GM19397 (cell line): ENCODE measurements around the gene SPTY2D1.

Source experiments
- ATAC-seq: cut with Tn5 transposase; IDR thresholded peaks from one replicate; pipeline ENCODE4 v1.9.1; 2021; ENCODE audit warnings: mild to moderate bottlenecking, moderate library complexity; ENCODE audit not compliant: unreplicated experiment

The SPTY2D1 gene

DNA sequence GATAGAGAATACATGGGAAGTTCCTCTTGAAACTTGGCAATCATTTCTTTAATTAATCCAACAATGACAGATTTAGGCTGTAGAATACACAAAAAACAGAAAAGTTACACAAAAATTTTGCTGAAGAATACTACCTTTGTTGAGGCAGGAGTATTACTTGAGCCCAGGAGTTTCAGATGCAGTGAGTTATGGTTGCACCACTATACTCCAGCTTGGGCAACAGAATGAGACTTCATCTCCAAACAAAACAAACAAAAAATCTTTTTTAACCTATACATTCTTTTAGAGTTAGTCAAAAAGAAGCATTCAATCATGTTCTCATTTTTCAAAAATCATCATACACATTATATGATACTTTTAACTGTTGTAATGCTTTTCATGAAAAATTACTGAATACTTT lies 67.7 kb downstream of the SPTY2D1 start:
- ATAC-seq, result no peak

DNA sequence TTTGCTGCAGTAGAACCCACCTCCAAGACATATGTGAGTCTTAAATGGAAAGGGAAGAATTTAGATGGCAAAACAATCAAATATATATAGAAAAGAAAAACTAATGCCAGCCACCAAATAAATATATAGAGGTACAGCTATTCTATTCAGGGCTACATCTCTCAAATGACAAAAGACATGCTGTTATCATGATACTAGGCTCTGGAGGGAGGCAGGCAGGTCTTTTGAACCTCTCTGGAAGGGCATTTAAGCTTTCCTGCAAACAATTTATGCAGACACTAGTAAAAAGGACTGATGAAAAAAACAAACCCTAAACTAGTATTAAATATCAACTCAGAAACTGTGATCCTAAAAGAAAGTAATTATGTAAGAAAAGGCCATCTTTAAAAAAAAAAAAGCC lies 70.0 kb downstream of the SPTY2D1 start:
- no peak for ATAC-seq

DNA sequence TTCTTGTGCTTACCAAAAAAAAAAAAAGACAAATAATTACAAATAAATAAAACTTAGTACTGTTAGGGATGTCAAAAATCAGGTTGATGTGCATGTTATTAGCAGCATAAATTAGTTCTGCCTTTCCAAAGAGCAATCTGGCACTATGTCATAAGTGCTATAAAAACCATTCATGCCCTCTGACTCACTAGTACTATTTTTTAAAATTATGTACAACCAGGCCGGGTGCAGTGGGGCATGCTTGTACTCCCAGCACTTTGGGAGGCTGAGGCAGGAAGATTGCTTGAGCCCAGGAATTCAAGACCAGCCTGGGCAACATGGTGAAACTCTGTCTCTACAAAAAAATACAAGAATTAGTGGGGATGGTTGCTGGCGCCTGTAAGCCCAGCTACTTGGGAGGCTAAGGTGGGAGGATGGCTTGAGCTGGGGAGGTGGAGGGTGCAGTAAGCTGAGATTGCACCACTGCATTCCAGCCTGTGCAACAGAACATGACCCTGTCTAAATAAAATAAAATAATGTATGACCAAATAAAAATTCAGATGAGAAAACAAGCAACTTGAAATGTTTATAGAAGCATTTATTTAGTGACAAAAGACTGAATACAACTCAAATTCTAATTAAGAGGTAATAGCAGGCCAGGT lies 70.9 kb downstream of the SPTY2D1 start:
- ATAC-seq, result no peak
